PC-9 (cell line): ENCODE results near the gene CHPT1. TPM values are rescaled to one million over a fixed set of nuclear protein-coding genes. Genes with fewer than 3 reads are reported as not detected.

Experiments
- BruUV-seq: library from RNA; stranded (reverse); fragments of 400-500 nt; replicated peaks from 2 replicates; lab custom pipeline; 2021; lab: Mats Ljungman, UMichigan
- CTCF ChIA-PET: fragments of 300-600 bp; sonication (Branson Sonifier 250); formaldehyde crosslinking; loops from one replicate; lab custom pipeline; 2022; ENCODE audit warnings: antibody characterized with exemption; lab: Charles Lee
- POLR2A ChIA-PET: fragments of 300-600 bp; sonication (Branson Sonifier 250); formaldehyde crosslinking; loops from one replicate; lab custom pipeline; 2022; ENCODE audit warnings: antibody characterized with exemption; ENCODE audit not compliant: unreplicated experiment; lab: Charles Lee
- DNase-seq, 2 experiments: peaks; one replicate each; pipeline versions ENCODE4 v3.0.0 to v3.0.0-alpha.2; 2015 to 2022; ENCODE audit warnings: mixed read lengths in 1 of 2
- H2AFZ ChIP-seq: fragments of 200-600 bp; sonication (generic); 2 replicates; pipeline ENCODE4 v1.8.1; 2017; ENCODE audit warnings: antibody characterized with exemption
- H3F3A ChIP-seq: fragments of 200-600 bp; sonication (generic); 2 replicates; pipeline ENCODE4 v1.8.1; 2017; ENCODE audit warnings: antibody characterized with exemption, mild to moderate bottlenecking, low read depth; ENCODE audit not compliant: insufficient read depth
- H3K27ac ChIP-seq: fragments of 200-600 bp; sonication (generic); 2 replicates; pipeline ENCODE4 v1.6.1; 2016; ENCODE audit warnings: mixed run types
- H3K27me3 ChIP-seq: fragments of 200-600 bp; sonication (generic); 2 replicates; pipeline ENCODE4 v1.6.1; 2016; ENCODE audit warnings: low read depth, mixed run types; ENCODE audit not compliant: insufficient read depth
- H3K36me3 ChIP-seq: fragments of 200-600 bp; sonication (generic); 2 replicates; pipeline ENCODE4 v1.6.1; 2016; ENCODE audit warnings: low read depth, mixed run types
- H3K4me1 ChIP-seq: fragments of 200-600 bp; sonication (generic); replicated peaks from 2 replicates; pipeline ENCODE4 v1.6.1; 2016; ENCODE audit warnings: mixed run types; ENCODE audit not compliant: insufficient read depth
- H3K4me2 ChIP-seq: fragments of 200-600 bp; sonication (generic); 2 replicates; pipeline ENCODE4 v1.6.1; 2017; ENCODE audit warnings: mixed run types
- H3K4me3 ChIP-seq: fragments of 200-600 bp; sonication (generic); 2 replicates; pipeline ENCODE4 v1.6.1; 2016; ENCODE audit warnings: mixed run types
- H3K79me2 ChIP-seq: fragments of 200-600 bp; sonication (generic); 2 replicates; pipeline ENCODE4 v1.6.1; 2017; ENCODE audit warnings: low read depth, mixed run types
- H3K9me2 ChIP-seq: fragments of 200-600 bp; sonication (generic); 2 replicates; pipeline ENCODE4 v1.8.1; 2017; ENCODE audit warnings: mild to moderate bottlenecking; ENCODE audit not compliant: insufficient read depth
- H3K9me3 ChIP-seq: fragments of 200-600 bp; sonication (generic); 2 replicates; pipeline ENCODE4 v1.8.1; 2016; ENCODE audit warnings: low read depth; ENCODE audit not compliant: insufficient read depth
- H4K20me1 ChIP-seq: fragments of 200-600 bp; sonication (generic); 2 replicates; pipeline ENCODE4 v1.8.1; 2017; ENCODE audit not compliant: insufficient read depth
- EZH2 ChIP-seq: fragments of 200-600 bp; sonication (generic); IDR thresholded peaks from 2 replicates; pipeline ENCODE4 v1.8.0; 2017; ENCODE audit warnings: antibody characterized with exemption, low read depth
- intact Hi-C: fragments of 100-400 bp; cut with micrococcal nuclease; formaldehyde crosslinking; loops from one replicate; pipeline ENCODE4 v1.10.0; 2022; ENCODE audit not compliant: unreplicated experiment
- total RNA-seq: library from RNA; stranded (reverse); gene quantifications from 2 replicates; pipeline ENCODE4 v1.2.3, GENCODE V29; 2021
- TF ChIP-seq, protein P1 (sequence below): fragments of 200-600 bp; sonication (generic); conservative IDR thresholded peaks from 2 replicates; pipeline ENCODE4 v1.6.1; 2017; ENCODE audit warnings: mixed run types, antibody characterized with exemption, mild to moderate bottlenecking, moderate library complexity

Gene CHPT1
- total RNA-seq, 1 experiment from 2014 or later = 6.1 TPM

- Histone ChIP-seq H3K4me3 (no peak overlapping the region), H3F3A (peaks cover 6% of the 10 kb centered on the region; the same call in 1 of the 2 replicates), H3K79me2 (no peaks in the 10 kb centered on the region), H3K27ac (no peak overlapping the region), H3K4me2 (no peak overlapping the region), H3K4me1 (peaks cover 13% of the 10 kb centered on the region), H2AFZ (no peak overlapping the region), H3K36me3 (0 out of 2 replicates have a peak, but pooled peaks cover 4% of the 10 kb centered on the region), H3K9me2 (no peaks in the 10 kb centered on the region), H4K20me1 (no peaks in the 10 kb centered on the region), H3K9me3 (no peaks in the 10 kb centered on the region), H3K27me3 (no peaks in the 10 kb centered on the region)
- TF ChIP-seq EZH2 = no peak
- TF ChIP-seq, protein P1, sequence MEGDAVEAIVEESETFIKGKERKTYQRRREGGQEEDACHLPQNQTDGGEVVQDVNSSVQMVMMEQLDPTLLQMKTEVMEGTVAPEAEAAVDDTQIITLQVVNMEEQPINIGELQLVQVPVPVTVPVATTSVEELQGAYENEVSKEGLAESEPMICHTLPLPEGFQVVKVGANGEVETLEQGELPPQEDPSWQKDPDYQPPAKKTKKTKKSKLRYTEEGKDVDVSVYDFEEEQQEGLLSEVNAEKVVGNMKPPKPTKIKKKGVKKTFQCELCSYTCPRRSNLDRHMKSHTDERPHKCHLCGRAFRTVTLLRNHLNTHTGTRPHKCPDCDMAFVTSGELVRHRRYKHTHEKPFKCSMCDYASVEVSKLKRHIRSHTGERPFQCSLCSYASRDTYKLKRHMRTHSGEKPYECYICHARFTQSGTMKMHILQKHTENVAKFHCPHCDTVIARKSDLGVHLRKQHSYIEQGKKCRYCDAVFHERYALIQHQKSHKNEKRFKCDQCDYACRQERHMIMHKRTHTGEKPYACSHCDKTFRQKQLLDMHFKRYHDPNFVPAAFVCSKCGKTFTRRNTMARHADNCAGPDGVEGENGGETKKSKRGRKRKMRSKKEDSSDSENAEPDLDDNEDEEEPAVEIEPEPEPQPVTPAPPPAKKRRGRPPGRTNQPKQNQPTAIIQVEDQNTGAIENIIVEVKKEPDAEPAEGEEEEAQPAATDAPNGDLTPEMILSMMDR = no peak
- no TSS peak for BruUV-seq
- CTCF ChIA-PET = no interaction called here
- POLR2A ChIA-PET = no interaction called here
- no peak for DNase-seq
- intact Hi-C loops = no loop called here
These were observed 71.3 kb downstream of the CHPT1 start for GRCh38 chr12:101768781-101769180.

DNA sequence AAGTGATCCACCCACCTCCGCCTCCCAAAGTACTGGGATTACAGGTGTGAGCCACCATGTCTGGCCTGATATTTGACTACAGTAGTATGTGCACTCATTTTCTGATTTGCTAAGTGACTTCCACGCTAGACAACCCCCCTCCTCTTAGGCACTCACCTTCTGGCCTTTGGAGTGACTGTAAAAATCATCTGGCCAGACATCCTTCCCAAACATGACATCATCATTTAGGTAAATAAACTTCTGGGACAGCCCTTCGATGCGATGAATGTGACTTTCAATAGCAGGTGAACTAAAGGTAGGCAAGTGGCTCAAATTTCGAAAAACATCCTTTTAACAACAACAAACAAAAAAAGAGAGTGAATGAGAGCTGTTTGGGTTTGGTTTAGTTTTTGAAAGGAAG lies 72.4 kb downstream of the CHPT1 start:
- ChIA-PET CTCF (no interaction called here), POLR2A (no interaction called here)
- H4K20me1 ChIP-seq = no peaks in the 10 kb centered on the region
- H2AFZ ChIP-seq = no peak overlapping the region
- no peak overlapping the region for H3K4me3 ChIP-seq
- 0 out of 2 replicates have a peak, but pooled peaks cover 4% of the 10 kb centered on the region for H3K36me3 ChIP-seq
- no peaks in the 10 kb centered on the region for H3K79me2 ChIP-seq
- TF ChIP-seq, protein P1 = no peak
- no peak for TF ChIP-seq EZH2
- no peak for DNase-seq
- no peak overlapping the region for H3K4me2 ChIP-seq
- no TSS peak for BruUV-seq
- H3F3A ChIP-seq = peaks cover 2% of the 10 kb centered on the region; the same call in 1 of the 2 replicates
- H3K4me1 ChIP-seq = peaks cover 4% of the 10 kb centered on the region; the same call in 1 of the 2 replicates
- no peaks in the 10 kb centered on the region for H3K9me2 ChIP-seq
- H3K9me3 ChIP-seq = no peaks in the 10 kb centered on the region
- intact Hi-C loops = loop anchor here (5.0 to 10.0 kb wide), 4 partner anchors 167 to 997 kb away; no protein-coding TSS in a partner anchor
- H3K27ac ChIP-seq = no peak overlapping the region
- no peaks in the 10 kb centered on the region for H3K27me3 ChIP-seq

DNA sequence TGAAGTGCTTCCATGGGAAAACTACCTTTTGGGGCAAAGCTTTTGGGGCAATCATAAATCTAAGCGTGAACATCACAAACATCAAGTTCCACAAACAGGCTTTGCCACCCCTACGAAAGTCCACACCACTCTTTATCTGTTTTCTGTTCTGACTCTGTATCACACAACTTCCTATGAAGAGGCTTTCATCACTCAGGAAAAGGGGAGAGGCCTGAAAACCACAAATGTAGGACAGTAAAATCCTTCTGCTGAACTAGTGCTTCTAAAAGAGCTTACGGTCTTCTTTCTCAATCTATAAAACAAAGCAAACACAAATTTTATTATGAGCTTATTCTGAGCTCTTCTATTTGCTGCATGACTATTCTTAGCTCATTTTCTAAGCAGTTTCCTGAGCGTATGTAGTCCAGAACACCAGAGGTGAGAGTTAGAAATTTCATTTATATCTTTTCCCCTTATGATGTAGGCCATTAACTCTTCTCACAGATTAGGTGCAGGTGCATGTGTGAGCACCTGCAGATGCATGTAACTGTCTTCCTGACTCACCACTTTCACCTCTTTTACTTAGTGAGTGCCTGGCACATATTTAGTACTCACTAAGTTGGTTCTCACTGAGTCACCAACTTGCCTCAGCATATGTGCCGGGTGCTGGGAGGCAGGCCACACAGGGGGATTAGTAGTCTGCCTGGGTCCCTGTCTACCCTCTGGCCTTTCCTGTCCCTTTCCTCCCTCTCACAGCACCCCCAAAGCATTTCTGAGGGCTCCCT lies 74.8 kb downstream of the CHPT1 start:
- no TSS peak for BruUV-seq
- no peak overlapping the region for H2AFZ ChIP-seq
- H4K20me1 ChIP-seq = no peaks in the 10 kb centered on the region
- no peaks in the 10 kb centered on the region for H3K9me3 ChIP-seq
- no peaks in the 10 kb centered on the region for H3K27me3 ChIP-seq
- H3K36me3 ChIP-seq = no peaks in the 10 kb centered on the region
- ChIA-PET CTCF (interaction anchor here (0.5 to 0.6 kb wide), 2 partner anchors 25 to 146 kb away, joined by 3 to 6 read pairs; no protein-coding TSS in a partner anchor), POLR2A (no interaction called here)
- H3K9me2 ChIP-seq = no peaks in the 10 kb centered on the region
- TF ChIP-seq, protein P1 = no peak
- TF ChIP-seq EZH2 = no peak
- no peaks in the 10 kb centered on the region for H3F3A ChIP-seq
- H3K4me3 ChIP-seq = no peak overlapping the region
- H3K27ac ChIP-seq = no peak overlapping the region
- no peak for DNase-seq
- intact Hi-C loops = loop anchor here (2.0 to 10.0 kb wide), 5 partner anchors 67 to 995 kb away; no protein-coding TSS in a partner anchor
- H3K4me2 ChIP-seq = no peak overlapping the region
- H3K4me1 ChIP-seq = no peaks in the 10 kb centered on the region
- no peaks in the 10 kb centered on the region for H3K79me2 ChIP-seq
